HG02759 (cell line): ENCODE data around the gene L1CAM.
"Not testable (repeated sequence)": the region's sequence is repeated elsewhere in the genome, so short reads cannot be mapped to it uniquely, and the experiment has no call there.

Experiments used
- ATAC-seq: cut with Tn5 transposase; IDR thresholded peaks from one replicate; pipeline ENCODE4 v1.9.1; 2021; ENCODE audit warnings: mild to moderate bottlenecking, moderate library complexity; ENCODE audit not compliant: unreplicated experiment

Gene L1CAM

GRCh38 chrX:153832728-153833127, 53.2 kb downstream of the L1CAM start:
- ATAC-seq: no peak

DNA sequence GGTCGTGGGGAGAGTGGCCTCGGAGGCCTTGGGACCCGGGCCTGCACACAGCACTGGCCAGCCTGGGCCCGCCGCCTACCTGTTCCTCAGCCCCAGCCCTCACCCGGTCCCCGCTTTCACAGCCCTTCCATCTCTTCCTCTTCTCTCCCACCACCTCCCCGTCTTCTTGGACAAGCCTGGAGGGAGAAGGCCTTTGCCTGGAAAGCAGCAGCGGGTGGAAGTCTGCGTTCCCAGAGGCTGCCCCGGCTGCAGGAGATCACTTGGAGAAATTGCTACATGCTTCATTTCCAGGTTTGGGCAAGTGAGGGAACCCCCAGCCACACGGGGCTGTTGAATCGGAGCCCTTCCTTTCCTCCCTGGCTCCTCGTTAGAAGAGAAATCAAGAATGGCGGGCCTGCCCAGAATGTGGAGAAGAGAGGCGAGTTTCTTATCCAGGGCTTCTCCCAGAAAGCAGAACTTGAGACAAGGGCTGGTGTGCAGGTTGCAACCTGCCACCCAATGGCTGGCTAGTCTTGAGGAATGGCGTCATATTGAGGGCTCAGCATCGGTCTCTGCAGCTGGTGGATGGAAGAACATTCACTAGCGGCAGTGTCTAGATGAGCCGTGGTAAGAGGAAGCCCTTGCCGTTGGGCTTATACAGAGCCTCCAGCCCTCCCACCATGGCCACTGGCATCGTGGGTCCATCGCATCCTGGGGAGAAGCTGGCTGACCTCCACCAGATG, 54.4 kb downstream of the L1CAM start:
- ATAC-seq: no peak

DNA sequence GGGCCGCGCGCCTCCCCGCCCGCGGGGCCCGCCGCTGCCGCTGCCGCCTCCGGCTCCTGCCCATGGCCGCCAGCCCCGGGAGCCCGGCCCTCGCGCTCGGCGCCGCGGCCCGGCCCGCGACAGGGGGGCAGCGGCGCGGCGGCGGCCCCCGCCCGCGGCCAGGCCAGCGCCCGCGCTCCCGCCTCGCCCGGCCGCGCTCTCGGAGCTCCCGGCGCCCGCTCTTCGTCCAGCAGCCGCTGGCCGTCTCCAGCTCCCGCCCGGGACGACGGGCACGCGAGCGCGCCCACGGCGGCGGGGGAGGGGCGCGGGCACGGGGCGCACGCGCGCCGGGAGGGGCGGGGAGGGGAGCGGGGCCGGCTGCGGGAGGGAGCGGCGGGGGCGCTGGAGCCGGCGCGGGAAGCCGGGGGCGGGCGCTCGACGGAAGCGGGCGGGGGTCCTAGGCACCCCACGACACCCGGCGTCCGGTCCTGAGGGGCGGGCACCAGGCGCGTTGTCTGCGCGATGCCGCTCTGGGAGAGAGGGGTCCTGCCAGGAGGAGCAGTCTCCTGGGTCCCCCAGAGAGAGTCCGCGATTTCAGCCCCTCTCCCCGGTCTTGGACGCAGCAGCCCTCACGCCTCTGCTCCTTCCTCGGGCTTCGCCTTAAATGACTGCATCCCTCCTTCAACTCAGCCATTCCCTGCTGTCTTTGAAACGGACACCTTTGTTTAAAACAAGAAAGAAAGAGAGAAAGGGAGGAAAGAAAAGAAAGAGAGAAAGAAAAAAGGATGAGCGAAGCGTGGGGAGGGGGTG, 55.1 kb downstream of the L1CAM start:
- ATAC-seq: no peak

DNA sequence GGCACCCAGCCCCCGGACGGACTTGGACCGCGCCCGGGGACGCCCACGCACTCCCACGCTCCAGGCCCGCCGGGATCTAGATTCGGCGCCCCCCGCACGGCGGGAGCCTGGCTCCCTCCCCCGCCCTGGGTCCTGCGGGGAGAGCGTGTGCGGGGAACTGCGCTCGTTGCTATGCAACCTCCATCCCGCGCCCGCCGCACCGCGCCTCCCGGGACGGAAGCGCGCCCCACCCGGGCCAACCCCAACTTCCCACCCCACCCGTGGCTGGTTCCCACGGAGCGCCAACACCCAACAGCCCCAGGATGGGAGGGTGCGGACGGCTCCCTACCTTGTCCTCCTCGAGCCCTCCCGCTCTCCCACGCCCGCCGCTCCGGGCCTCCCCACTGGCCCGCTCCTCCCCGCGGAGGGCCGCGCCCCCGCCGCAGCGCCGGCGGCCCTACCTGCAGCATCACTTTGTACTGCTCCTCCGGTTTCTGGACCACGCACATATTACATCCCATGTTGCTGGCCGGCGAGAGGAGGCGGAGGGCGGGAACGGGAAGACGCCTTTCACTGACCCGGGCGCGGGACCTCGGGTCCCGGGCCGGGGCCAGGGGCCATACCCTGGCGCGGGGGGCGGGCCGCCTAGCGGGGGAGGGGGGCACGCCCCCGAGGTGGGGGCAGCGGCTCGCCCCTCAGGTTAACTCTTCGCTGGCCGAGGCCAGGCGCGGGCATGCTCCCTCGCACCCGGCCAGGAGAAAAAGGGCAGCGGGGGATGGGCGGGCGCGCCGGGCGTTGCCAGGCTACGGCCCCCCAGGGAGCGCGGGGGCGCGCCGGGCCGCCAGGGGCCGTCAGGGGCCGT, 56.0 kb downstream of the L1CAM start, which contains the start of gene PDZD4:
PDZD4 (minus strand) TSS at position 746 of the 841 bp plus-strand sequence; CDS start at position 500, 246 bp downstream.
- no peak for ATAC-seq

GRCh38 chrX:153829549-153829798, 56.5 kb downstream of the L1CAM start:
- ATAC-seq: no peak

DNA sequence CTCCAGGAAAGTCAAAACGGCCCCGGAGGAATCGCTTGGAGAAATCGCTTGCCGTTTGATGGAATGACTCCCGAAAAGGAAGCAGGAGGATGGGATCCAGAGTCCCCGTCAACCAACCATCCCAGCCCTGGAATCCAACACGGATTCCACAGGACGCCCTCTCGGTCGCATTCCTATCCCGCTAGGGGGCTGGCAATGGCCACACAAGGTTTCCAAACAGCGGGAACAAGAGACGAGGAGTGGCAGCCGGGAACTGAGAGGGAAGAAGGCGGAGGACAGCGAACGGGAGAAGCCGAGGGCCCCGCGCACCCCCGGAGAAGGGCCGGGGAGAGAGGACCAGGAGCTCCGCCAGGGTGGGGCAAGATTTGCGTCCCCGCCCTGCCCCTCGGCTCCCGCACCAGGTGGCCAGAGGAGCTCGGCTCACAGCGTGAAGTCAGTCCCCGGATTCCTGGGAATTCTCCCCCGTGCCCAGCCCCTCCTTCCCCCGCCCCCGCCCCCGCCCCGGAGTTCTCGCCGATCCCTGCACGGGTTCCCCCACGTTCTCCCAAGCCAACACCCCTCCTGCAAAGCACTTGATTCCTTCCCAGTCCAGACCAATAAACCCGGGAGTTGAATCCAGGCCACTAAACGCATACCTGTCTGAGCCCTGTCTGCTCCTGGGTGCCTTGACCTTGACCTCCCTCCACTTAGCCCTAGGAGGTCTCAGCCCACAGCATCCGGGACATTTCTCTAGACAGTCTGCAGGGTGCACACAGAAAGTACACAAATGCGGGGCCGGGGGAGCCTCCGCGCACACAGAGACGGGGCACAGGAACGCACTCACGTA, 57.0 kb downstream of the L1CAM start:
- no peak for ATAC-seq

DNA sequence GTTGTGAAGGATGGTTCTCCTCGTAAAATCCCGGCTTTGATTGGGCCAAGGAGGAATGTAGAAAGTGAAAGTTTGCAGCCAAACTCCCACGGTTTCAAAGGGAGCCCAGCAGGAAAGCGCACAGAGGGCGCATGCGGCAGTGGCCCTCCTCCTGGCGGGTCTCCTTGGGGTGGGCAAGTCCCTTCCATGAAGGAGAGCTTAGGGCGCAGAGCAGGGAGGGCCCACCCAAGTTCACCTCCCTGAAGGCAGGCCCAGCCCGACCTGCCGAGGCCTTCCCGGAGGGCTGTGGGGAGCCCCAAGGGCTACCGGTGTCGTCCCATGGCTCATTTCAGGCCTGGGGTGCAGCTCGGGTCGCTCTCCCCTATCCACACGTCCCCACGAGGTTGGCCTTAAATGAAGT, 57.7 kb downstream of the L1CAM start:
- ATAC-seq: no peak

DNA sequence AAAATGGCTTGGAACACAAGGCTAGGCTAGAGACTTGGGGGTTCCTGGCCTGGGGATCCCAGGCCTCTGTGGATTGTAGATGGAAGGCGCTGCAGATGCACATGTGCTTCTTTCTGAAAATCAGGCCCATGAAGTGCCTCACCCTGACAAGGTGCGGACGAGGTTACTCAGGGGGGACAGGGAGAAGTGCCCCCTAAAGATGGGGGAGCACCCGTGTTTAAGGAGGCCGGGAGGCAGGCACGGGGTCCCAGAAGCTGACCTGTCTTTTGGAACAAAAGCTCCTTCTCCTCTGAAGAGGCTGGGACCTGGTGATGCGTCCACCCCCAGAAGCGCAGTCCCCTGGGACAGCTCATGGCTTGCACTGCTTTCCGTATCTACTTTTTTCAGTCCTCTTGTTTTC, 58.1 kb downstream of the L1CAM start:
- no peak for ATAC-seq

GRCh38 chrX:153827016-153827415, 59.0 kb downstream of the L1CAM start:
- no peak for ATAC-seq

DNA sequence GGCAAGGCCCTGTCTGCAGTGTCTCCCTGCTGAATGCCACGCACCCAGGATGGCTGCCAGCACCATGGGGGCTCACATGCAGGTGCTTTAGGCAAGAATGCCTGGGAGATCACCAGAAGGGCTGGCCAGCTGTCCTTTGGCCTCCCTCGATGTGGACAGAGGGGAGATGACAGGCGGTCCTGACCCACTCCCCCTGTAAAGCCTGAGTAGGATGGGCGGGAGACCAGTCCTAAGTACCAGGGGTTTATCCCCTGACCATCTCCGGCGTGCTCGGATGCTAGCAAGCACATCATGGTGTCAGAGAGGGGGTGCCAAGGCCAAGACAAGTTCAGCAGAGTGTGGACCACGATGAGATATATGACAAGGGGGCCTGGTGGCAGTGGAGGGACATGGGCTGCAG, 60.9 kb downstream of the L1CAM start:
- no peak for ATAC-seq

DNA sequence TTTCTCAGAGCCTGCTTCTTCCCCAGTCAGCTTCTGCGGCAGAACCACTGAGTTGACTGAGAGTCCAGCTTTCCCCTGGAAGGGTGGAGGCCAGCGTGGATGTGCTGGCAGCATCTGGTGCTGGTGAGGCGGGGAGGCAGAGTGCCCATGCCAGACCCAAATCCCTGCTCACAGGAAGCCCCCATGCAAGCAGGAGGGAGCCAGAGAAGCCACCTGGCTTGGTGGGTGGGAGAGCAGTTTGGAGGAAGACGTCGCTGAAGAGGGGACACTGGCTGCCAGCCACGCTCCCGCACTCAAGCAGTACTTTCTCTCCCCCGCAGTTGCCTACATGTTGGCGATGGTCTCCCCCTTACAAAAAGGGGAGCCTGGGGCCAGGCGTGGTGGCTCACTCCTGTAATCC, 61.6 kb downstream of the L1CAM start:
- no peak for ATAC-seq

GRCh38 chrX:153821066-153821465, 64.9 kb downstream of the L1CAM start:
- no peak for ATAC-seq

- ATAC-seq: no peak
Measured at GRCh38 chrX:153820601-153821000, 65.4 kb downstream of the L1CAM start.

- no peak for ATAC-seq
Measured at GRCh38 chrX:153819384-153820040, 66.5 kb downstream of the L1CAM start.

- ATAC-seq: no peak
Measured at GRCh38 chrX:153818571-153819383, 67.2 kb downstream of the L1CAM start.

GRCh38 chrX:153818064-153818463, 67.9 kb downstream of the L1CAM start:
- ATAC-seq: not testable (repeated sequence)

DNA sequence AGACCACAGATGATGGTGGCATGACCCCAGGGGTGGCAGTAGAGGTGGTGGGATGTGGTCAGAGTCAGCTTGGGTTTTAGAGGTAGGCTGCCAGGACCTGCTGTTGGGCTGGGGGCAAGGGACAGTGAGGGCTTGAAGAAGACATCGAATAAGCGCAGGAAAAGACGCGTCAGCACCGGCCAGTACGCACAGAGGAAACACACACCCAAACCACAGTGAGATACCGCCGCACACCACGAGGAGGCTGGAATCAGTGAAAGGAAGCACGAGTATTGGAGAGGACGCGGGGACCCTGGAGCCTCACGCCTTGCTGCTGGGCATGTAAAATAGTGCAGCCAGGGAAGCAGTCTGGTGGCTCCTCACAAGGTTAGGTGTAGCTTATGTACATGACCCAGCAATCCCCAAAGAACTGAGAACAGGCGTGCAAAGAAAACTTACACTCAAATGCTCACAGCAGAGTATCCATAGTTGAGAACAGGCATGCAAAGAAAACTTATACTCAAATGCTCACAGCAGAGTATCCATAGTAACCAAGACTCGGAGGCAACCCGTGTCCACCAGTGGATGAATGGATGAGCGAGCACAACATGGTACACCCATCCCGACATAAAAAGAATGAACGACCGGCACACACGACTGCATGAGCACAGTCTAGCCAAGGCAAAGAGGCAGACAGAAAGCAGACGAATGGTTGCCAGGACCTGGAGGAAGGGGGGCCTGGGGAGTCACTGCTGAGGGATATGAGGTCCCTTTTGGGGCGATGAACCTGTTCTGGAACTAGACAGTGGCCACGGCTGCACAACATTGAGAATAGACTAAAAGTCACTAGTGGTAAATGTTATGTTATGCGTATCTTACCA, 68.9 kb downstream of the L1CAM start:
- no peak for ATAC-seq

GRCh38 chrX:153814591-153815315, 71.2 kb downstream of the L1CAM start:
- no peak for ATAC-seq
